ENCODE measurements around the gene ANO10.

The ANO10 gene

DNA sequence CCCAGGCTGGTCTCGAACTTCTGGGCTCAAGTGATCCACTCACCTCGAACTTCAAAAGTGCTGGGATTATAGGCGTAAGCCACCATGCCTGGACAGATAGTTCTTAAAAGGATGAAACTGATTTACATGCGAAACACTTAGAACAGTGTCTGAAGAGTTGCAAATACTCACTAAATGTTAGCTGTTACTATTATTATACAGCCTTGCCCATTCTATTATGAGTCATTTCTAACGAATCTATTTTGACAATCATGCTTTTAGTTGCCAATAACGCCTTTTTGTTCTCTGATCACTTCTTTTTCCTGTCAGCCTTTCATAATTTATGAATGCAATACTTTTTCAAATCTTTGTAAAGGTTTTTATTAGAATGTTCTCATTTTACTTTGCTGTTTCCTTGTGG lies 222.8 kb downstream of the ANO10 start:
- Histone ChIP-seq H3K27ac (ENCODE audit: low read depth, low read length, severe bottlenecking) (no peak overlapping the region), H3K4me1 (ENCODE audit: control insufficient read depth, insufficient read depth, low read length, poor library complexity, severe bottlenecking) (no peaks in the 10 kb centered on the region), H3K36me3 (ENCODE audit: control insufficient read depth, insufficient read depth, low read length) (peaks cover 5% of the 10 kb centered on the region), H3K9me3 (ENCODE audit: control insufficient read depth, low read length) (no peaks in the 10 kb centered on the region), H3K4me3 (ENCODE audit: extremely low read depth, insufficient read depth, low read length, poor library complexity, severe bottlenecking) (no peak overlapping the region)
- WGBS, 2 experiments (ENCODE audit: insufficient coverage in 2 of 2), result 95 to 100% methylated on average over 3 to 4 of the region's 6 CpGs

DNA sequence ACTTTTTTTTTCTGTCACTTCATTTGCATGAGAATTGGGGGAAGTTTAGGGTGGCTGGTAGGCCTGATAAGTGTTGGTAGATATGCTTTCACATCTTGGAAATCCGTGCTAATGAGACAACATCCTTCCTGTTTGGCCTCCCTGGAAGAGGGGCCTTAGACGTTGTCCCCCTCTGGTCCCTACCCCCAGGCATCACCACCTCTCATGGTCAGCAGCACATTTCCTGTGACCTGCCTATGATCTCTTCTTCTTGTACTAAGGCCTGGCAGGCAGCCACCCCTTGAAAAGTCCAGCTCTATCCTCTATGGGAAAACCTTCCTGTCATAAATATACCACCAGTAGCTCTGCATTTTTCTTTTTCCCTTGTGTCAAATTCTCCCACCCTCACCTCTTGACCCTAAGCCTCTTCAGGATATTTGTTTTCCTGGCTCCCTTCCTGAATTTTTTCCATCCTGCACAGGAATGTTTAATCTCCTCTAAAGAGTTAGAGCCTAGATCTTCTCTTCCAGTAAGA lies 227.7 kb downstream of the ANO10 start:
- peaks cover 5% of the 10 kb centered on the region for H3K36me3 ChIP-seq (ENCODE audit: control insufficient read depth, insufficient read depth, low read length)
- H3K9me3 ChIP-seq (ENCODE audit: control insufficient read depth, low read length), result no peaks in the 10 kb centered on the region
- no peak overlapping the region for H3K4me3 ChIP-seq (ENCODE audit: extremely low read depth, insufficient read depth, low read length, poor library complexity, severe bottlenecking)
- peak overlapping the region; percentile 57 for H3K27ac ChIP-seq (ENCODE audit: low read depth, low read length, severe bottlenecking)
- 50 to 53% methylated on average over 1 to 2 of the region's 2 CpGs for WGBS, 2 experiments (ENCODE audit: insufficient coverage in 2 of 2)
- peaks cover 4% of the 10 kb centered on the region for H3K4me1 ChIP-seq (ENCODE audit: control insufficient read depth, insufficient read depth, low read length, poor library complexity, severe bottlenecking)

DNA sequence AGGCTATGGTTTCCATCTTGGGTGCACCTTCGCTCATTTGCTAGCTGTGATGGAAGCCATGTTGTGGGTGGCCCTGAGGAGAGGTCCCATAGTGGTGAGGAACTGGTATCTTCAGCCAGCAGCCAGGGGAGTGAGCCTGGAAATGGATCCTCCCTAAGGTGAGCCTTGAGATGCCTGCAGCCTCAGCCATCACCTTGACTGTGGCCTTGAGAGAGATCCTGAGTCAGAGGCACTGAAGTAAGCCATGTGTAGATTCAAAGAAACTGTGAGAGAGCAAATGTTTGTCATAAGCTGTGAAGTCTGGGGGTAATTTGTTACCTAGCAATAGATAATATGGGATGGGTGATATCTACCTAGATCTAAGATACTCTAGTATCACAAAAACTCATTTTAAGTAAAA lies 230.2 kb downstream of the ANO10 start:
- no peak overlapping the region for H3K4me3 ChIP-seq (ENCODE audit: extremely low read depth, insufficient read depth, low read length, poor library complexity, severe bottlenecking)
- no peak overlapping the region for H3K27ac ChIP-seq (ENCODE audit: low read depth, low read length, severe bottlenecking)
- WGBS, 2 experiments (ENCODE audit: insufficient coverage in 2 of 2), result 29 to 60% methylated on average over 1 of the region's 1 CpG
- H3K36me3 ChIP-seq (ENCODE audit: control insufficient read depth, insufficient read depth, low read length), result no peaks in the 10 kb centered on the region
- peaks cover 4% of the 10 kb centered on the region for H3K4me1 ChIP-seq (ENCODE audit: control insufficient read depth, insufficient read depth, low read length, poor library complexity, severe bottlenecking)
- no peaks in the 10 kb centered on the region for H3K9me3 ChIP-seq (ENCODE audit: control insufficient read depth, low read length)

DNA sequence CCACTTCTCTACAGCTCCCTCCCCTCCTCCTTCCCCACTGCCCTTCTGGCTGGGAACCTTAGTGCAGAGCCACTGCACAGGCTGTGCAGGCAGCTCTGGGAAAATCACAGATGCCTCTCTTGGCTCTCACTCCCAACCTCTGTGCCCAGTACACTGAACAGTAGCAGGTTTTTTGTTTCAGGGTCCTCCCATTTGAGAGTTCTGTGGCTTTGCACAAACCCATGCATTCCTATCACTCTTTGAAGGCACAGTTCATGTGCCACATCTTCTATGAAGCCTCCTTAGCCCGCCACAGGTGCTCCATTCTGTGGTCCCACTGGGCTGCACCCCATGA lies 231.6 kb downstream of the ANO10 start:
- no peaks in the 10 kb centered on the region for H3K36me3 ChIP-seq (ENCODE audit: control insufficient read depth, insufficient read depth, low read length)
- H3K27ac ChIP-seq (ENCODE audit: low read depth, low read length, severe bottlenecking), result peak overlapping the region; percentile 43
- no peak overlapping the region for H3K4me3 ChIP-seq (ENCODE audit: extremely low read depth, insufficient read depth, low read length, poor library complexity, severe bottlenecking)
- H3K9me3 ChIP-seq (ENCODE audit: control insufficient read depth, low read length), result peaks cover under 1% of the 10 kb centered on the region
- 100% methylated on average over 1 of the region's 1 CpG; no CpG with 5 or more reads in 1 of the 2 experiments for WGBS, 2 experiments (ENCODE audit: insufficient coverage in 2 of 2)
- H3K4me1 ChIP-seq (ENCODE audit: control insufficient read depth, insufficient read depth, low read length, poor library complexity, severe bottlenecking), result peaks cover 4% of the 10 kb centered on the region

DNA sequence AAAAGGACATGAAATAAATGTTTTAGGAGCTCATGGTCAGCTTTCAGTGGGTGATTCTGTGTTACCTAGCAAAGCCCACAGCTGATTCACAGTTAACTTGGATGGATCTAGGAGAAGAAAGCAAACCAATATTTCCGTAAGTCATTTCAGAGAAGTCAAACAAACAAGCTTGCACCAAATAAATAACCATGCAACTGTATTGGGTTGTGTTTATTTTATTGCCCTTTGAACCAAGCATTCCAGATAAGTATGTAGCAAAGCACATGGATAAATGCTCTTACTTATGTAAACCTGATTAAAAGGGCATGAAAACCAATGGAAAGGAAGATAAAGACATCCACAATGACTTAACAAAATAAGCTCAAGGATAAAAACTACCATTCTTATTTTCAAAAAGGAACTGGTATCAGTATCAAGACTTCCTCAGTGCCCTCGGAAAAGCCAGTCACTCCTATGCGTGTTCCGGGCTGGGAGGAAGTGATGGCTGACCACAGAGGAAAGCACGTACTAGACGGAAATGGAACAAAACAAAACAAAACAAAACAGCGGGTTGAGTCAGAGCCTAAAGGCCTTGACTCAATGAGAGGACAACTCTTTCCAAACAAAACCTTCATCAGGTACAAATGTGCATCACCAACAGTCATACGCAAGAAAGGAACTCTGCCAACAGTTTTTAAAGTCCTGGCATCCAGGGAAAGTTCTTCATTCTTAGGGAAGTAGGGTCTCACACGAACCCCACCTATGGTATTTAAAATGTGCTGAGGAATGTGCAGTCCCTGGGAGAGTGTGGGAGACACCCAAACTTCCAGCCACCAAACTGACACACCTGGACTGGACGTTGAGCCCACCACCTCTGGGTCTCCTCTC lies 232.2 kb downstream of the ANO10 start:
- no peak overlapping the region for H3K4me3 ChIP-seq (ENCODE audit: extremely low read depth, insufficient read depth, low read length, poor library complexity, severe bottlenecking)

DNA sequence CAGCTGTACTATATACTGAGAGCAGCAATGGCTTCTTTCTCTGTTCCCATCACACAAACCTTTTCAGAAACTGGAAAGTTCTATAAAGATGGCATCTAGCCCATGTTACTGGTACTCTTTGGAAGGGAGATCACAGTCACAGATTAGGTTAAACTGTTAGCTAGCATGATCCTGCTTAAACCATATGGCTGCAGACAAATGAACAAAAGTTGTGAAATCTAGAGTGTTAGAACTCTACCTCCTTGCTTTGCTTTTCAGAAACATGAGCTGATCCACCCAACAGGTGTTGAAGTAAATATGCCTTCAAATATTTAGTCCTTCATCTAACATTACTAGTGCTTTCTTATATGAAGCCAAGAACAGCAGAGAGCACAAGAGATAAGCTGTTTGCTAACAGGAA lies 232.9 kb downstream of the ANO10 start:
- H3K9me3 ChIP-seq (ENCODE audit: control insufficient read depth, low read length), result peaks cover 4% of the 10 kb centered on the region
- H3K4me1 ChIP-seq (ENCODE audit: control insufficient read depth, insufficient read depth, low read length, poor library complexity, severe bottlenecking), result peaks cover 4% of the 10 kb centered on the region
- no peaks in the 10 kb centered on the region for H3K36me3 ChIP-seq (ENCODE audit: control insufficient read depth, insufficient read depth, low read length)
- no peak overlapping the region for H3K4me3 ChIP-seq (ENCODE audit: extremely low read depth, insufficient read depth, low read length, poor library complexity, severe bottlenecking)
- H3K27ac ChIP-seq (ENCODE audit: low read depth, low read length, severe bottlenecking), result peak overlapping the region; percentile 43

More for the DNA sequence above, 232.2 kb downstream of the ANO10 start:
- Histone ChIP-seq H3K36me3 (ENCODE audit: control insufficient read depth, insufficient read depth, low read length) (no peaks in the 10 kb centered on the region), H3K4me1 (ENCODE audit: control insufficient read depth, insufficient read depth, low read length, poor library complexity, severe bottlenecking) (peaks cover 4% of the 10 kb centered on the region), H3K27ac (ENCODE audit: low read depth, low read length, severe bottlenecking) (peak overlapping the region; percentile 43), H3K9me3 (ENCODE audit: control insufficient read depth, low read length) (peaks cover 4% of the 10 kb centered on the region)
- WGBS, 2 experiments (ENCODE audit: insufficient coverage in 2 of 2), result 80 to 92% methylated on average over 4 to 5 of the region's 10 CpGs

DNA sequence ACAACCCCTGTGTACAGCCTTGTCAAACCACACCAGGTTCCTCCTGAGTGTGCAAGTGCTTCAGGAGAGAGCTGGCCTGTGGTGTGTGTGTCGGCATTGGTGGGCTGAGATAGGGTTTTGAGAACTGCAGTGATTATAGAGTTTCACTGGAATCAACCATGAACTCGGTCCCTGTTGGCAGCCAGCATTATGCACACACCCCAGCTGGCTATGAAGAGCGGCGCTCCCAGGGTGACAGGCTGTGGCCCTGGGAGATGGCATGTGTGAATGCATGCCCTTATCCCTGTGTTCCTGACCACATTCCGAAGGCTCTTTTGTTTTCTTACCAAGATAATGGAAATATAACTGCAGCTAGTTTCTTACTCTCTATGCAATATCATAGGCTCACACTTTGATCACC lies 233.6 kb downstream of the ANO10 start:
- WGBS, 2 experiments (ENCODE audit: insufficient coverage in 2 of 2), result 89 to 93% methylated on average over 3 to 4 of the region's 5 CpGs
- H3K4me3 ChIP-seq (ENCODE audit: extremely low read depth, insufficient read depth, low read length, poor library complexity, severe bottlenecking), result no peak overlapping the region
- no peak overlapping the region for H3K27ac ChIP-seq (ENCODE audit: low read depth, low read length, severe bottlenecking)
- peaks cover 4% of the 10 kb centered on the region for H3K4me1 ChIP-seq (ENCODE audit: control insufficient read depth, insufficient read depth, low read length, poor library complexity, severe bottlenecking)
- H3K36me3 ChIP-seq (ENCODE audit: control insufficient read depth, insufficient read depth, low read length), result no peaks in the 10 kb centered on the region
- peaks cover 4% of the 10 kb centered on the region for H3K9me3 ChIP-seq (ENCODE audit: control insufficient read depth, low read length)

DNA sequence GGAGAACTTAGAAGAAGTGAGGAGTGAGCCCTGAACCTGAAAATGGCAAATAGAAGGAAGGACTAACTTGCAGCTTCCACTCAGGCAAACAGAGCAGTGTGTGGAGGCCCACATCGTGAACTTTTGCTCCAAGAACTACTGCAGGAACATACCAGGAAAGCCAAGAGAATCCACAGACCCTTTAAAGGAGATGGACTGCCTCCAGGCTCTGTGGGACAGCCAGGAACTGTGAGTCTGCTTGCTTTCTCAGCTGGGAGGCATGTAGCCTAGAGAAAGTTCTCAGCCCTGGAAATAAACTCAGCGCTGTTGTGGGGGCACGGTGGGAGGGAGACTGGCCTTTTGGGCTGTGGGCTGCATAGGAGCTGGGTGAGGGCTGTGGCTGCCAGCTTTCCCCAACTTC lies 242.5 kb downstream of the ANO10 start:
- Histone ChIP-seq H3K27ac (ENCODE audit: low read depth, low read length, severe bottlenecking) (peak overlapping the region; percentile 36), H3K4me1 (ENCODE audit: control insufficient read depth, insufficient read depth, low read length, poor library complexity, severe bottlenecking) (no peaks in the 10 kb centered on the region), H3K9me3 (ENCODE audit: control insufficient read depth, low read length) (no peaks in the 10 kb centered on the region), H3K4me3 (ENCODE audit: extremely low read depth, insufficient read depth, low read length, poor library complexity, severe bottlenecking) (no peak overlapping the region), H3K36me3 (ENCODE audit: control insufficient read depth, insufficient read depth, low read length) (no peaks in the 10 kb centered on the region)
- 90 to 94% methylated on average over 2 to 3 of the region's 3 CpGs for WGBS, 2 experiments (ENCODE audit: insufficient coverage in 2 of 2)

DNA sequence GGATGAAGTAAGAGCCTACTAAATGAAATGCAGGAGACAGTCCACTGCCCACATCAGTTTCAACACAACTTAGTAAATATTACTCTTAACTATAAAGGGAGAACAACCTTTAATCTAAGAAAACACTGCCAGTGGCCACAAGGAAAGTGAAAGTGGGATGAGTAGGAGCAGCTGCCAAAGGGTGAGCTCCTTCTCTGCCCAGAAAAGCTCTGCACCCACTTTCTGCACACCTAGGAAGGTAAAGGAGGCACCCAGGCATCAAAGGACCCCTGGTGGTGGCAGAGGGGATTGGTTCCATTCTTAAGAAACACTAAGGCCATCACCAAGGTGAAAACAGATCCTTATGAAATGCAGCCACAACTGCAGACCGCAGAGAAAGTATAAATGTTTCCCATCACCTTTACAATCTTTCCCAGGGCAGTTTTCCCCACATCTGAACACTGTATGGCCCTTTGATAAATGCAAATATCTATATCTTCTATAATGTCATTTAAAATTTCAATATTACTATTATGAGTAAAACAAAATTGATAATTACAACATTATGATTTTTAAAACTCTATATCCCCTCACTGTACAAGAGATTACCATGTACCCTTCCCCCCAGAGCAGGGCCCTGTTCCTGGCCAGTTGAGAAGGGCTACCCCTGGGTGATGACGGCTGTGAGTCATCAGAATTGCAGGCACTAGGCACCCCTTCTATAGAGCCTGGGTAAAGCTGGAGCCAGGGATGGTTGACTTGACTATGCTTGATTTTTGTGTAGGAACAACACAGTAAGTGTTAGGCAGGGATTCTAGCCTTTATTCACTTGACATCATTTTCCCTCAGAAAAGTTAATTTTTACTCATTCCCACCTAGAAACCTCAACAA lies 243.5 kb downstream of the ANO10 start:
- WGBS, 2 experiments (ENCODE audit: insufficient coverage in 2 of 2), result 100% methylated on average over 2 of the region's 2 CpGs; no CpG with 5 or more reads in 1 of the 2 experiments
- H3K27ac ChIP-seq (ENCODE audit: low read depth, low read length, severe bottlenecking), result no peak overlapping the region
- H3K9me3 ChIP-seq (ENCODE audit: control insufficient read depth, low read length), result no peaks in the 10 kb centered on the region
- no peaks in the 10 kb centered on the region for H3K36me3 ChIP-seq (ENCODE audit: control insufficient read depth, insufficient read depth, low read length)
- H3K4me3 ChIP-seq (ENCODE audit: extremely low read depth, insufficient read depth, low read length, poor library complexity, severe bottlenecking), result no peak overlapping the region
- H3K4me1 ChIP-seq (ENCODE audit: control insufficient read depth, insufficient read depth, low read length, poor library complexity, severe bottlenecking), result no peaks in the 10 kb centered on the region

DNA sequence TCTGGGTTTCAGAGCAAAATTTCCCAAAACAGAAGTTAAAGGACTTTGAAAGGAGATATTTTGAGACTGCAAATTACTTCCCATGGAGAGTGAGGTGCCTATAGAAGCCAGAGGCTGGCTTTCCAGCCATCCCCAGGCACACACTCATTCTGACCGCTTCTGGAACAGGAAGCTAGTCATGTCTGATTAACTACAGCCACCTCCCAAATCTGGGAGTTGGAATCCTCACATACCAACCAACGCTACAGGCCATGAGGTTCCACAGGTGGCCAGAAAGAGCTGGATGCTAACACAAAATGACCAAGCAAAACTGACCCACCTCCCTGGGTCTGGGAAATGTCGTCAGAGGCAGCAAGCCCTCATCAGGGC lies 248.3 kb downstream of the ANO10 start:
- Histone ChIP-seq H3K4me3 (ENCODE audit: extremely low read depth, insufficient read depth, low read length, poor library complexity, severe bottlenecking) (no peak overlapping the region), H3K4me1 (ENCODE audit: control insufficient read depth, insufficient read depth, low read length, poor library complexity, severe bottlenecking) (no peaks in the 10 kb centered on the region), H3K27ac (ENCODE audit: low read depth, low read length, severe bottlenecking) (no peak overlapping the region), H3K9me3 (ENCODE audit: control insufficient read depth, low read length) (no peaks in the 10 kb centered on the region), H3K36me3 (ENCODE audit: control insufficient read depth, insufficient read depth, low read length) (no peaks in the 10 kb centered on the region)
- 83 to 88% methylated on average over 3 of the region's 3 CpGs for WGBS, 2 experiments (ENCODE audit: insufficient coverage in 2 of 2)

Measured in mesodermal cell (in vitro differentiated cells).